ENCODE results near the gene ABCB6.

ABCB6 gene

DNA sequence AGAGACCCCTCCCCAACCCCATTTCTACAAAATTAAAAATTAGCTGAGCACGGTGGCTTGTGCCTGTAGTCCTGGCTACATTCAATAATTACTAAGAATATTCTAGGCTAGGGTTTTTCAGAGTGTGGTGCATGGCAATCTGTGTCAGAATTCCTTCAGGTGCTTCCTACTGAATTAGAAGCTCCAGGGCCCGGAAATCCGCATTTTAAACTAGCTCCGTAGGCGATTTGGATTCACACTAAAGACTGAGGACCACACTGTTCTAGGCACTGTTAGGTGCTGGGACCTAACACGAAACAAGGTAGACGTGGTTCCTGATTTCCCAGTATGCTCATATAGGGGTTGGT is 12.8 kb downstream of the ABCB6 start (continued):
- TF ChIP-seq HIC1 (tag by site-specific recombination; IDR thresholded peaks at IDR 0.05) (no peak), ZNF830 (tag by site-specific recombination; IDR thresholded peaks at IDR 0.05; ENCODE audit: low read depth) (no peak), ZNF23 (tag by site-specific recombination; IDR thresholded peaks at IDR 0.05; ENCODE audit: borderline replicate concordance) (no peak), ZNF350 (tag by site-specific recombination; IDR thresholded peaks at IDR 0.05) (no peak), SETDB1 (IDR thresholded peaks at IDR 0.05; ENCODE audit: insufficient read length, low read length) (no peak), ZNF114 (tag by site-specific recombination; IDR thresholded peaks at IDR 0.05) (no peak), ZFP37 (tag by site-specific recombination; IDR thresholded peaks at IDR 0.05) (no peak), ZNF10 (tag by site-specific recombination; IDR thresholded peaks at IDR 0.05) (no peak), ZXDB (tag by site-specific recombination; IDR thresholded peaks at IDR 0.05) (no peak), ZNF138 (tag by site-specific recombination; IDR thresholded peaks at IDR 0.05; ENCODE audit: borderline replicate concordance) (no peak), SP7 (tag by site-specific recombination; IDR thresholded peaks at IDR 0.05) (no peak), ZNF155 (tag by site-specific recombination; IDR thresholded peaks at IDR 0.05) (no peak)
- TF ChIP-seq, protein P1, sequence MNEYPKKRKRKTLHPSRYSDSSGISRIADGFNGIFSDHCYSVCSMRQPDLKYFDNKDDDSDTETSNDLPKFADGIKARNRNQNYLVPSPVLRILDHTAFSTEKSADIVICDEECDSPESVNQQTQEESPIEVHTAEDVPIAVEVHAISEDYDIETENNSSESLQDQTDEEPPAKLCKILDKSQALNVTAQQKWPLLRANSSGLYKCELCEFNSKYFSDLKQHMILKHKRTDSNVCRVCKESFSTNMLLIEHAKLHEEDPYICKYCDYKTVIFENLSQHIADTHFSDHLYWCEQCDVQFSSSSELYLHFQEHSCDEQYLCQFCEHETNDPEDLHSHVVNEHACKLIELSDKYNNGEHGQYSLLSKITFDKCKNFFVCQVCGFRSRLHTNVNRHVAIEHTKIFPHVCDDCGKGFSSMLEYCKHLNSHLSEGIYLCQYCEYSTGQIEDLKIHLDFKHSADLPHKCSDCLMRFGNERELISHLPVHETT (tag by site-specific recombination; IDR thresholded peaks at IDR 0.05) = no peak

- TF ChIP-seq PBX3 (CRISPR knock-in tag; IDR thresholded peaks at IDR 0.05) (no peak), SALL2 (tag by site-specific recombination; IDR thresholded peaks at IDR 0.05; ENCODE audit: borderline replicate concordance) (no peak), KLF10 (tag by site-specific recombination; IDR thresholded peaks at IDR 0.05) (no peak), PRDM1 (tag by site-specific recombination; IDR thresholded peaks at IDR 0.05) (no peak), ZNF2 (tag by site-specific recombination; IDR thresholded peaks at IDR 0.05) (no peak), ZNF112 (tag by site-specific recombination; IDR thresholded peaks at IDR 0.05) (no peak), ZNF140 (tag by site-specific recombination; IDR thresholded peaks at IDR 0.05) (no peak), ZNF792 (tag by site-specific recombination; IDR thresholded peaks at IDR 0.05) (no peak)
- Histone ChIP-seq H3K4me1 (ENCODE audit: control insufficient read depth, insufficient read depth, low read length) (peaks cover 8% of the 10 kb centered on the region), H3K9me3 (ENCODE audit: control insufficient read depth, insufficient read depth, low read depth, low read length) (no peaks in the 10 kb centered on the region), H3K4me3 (ENCODE audit: low read depth, low read length) (no peak overlapping the region), H3K27ac (ENCODE audit: extremely low read depth, low read depth, low read length) (no peak overlapping the region), H3K36me3 (ENCODE audit: control insufficient read depth in 2 of 2, insufficient read depth in 1 of 2, low read length in 2 of 2) (peaks cover 0 to 28% of the 10 kb centered on the region in 2 experiments; a peak in 1 of 3 replicates)
- ChIA-PET POLR2A (interaction anchor here (2.1 to 2.4 kb wide), 2 partner anchors 24 to 25 kb away, joined by 11 to 14 read pairs; partner anchors contain the start of genes ANKZF1 and ATG9A), CTCF (no interaction called here)
Measured at GRCh38 chr2:219205165-219205538, 13.6 kb downstream of the ABCB6 start.
